ENCODE data around the gene SERPINB6. TPM values are rescaled to one million over a fixed set of nuclear protein-coding genes. Genes with fewer than 3 reads are reported as not detected.
A peak's percentile ranks its signal among the peaks of the same experiment; 100 is the strongest.

SERPINB6 gene
- total and polyA plus RNA-seq, 9 of the 15 experiments (the other 6 are each of a cell fraction or from before 2014, with no cell fraction given), result 86.6 to 211 (median 143) TPM

GRCh38 chr6:2938632-2939083 is 32.7 kb downstream of the SERPINB6 start:
- POLR2A ChIA-PET, result no interaction called here
- H3K4me3 ChIP-seq, result no peak overlapping the region
- in situ Hi-C loops (cut with MboI), result no loop called here
- no peak for TF ChIP-seq NFXL1 (CRISPR knock-in tag; IDR thresholded peaks at IDR 0.05)
- TF ChIP-seq MGA (IDR thresholded peaks at IDR 0.05), result peak; percentile 78
- TF ChIP-seq, protein P1, sequence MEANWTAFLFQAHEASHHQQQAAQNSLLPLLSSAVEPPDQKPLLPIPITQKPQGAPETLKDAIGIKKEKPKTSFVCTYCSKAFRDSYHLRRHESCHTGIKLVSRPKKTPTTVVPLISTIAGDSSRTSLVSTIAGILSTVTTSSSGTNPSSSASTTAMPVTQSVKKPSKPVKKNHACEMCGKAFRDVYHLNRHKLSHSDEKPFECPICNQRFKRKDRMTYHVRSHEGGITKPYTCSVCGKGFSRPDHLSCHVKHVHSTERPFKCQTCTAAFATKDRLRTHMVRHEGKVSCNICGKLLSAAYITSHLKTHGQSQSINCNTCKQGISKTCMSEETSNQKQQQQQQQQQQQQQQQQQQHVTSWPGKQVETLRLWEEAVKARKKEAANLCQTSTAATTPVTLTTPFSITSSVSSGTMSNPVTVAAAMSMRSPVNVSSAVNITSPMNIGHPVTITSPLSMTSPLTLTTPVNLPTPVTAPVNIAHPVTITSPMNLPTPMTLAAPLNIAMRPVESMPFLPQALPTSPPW (CRISPR knock-in tag; IDR thresholded peaks at IDR 0.05), result no peak
- TF ChIP-seq CSDE1 (IDR thresholded peaks at IDR 0.05), result no peak
- TF ChIP-seq ZNF592 (IDR thresholded peaks at IDR 0.05), result 0 out of 2 replicates have a peak, but pooled peaks have one; percentile 5

More at GRCh38 chr6:2938632-2939083, 32.7 kb downstream of the SERPINB6 start:
- no peaks in the 10 kb centered on the region for H3K79me2 ChIP-seq (ENCODE audit: control insufficient read depth, insufficient read depth, low read length)
- CTCF ChIA-PET (ENCODE audit: low intra/inter-chr PET ratio), result no interaction called here
- intact Hi-C loops (cut with micrococcal nuclease), result no loop called here
- H3K27ac ChIP-seq (ENCODE audit: extremely low read depth, low read depth, low read length), result no peak overlapping the region
- no peak; the same call in 2 of the 3 replicates for ATAC-seq
- peak in 2 of 4 experiments; percentile 11 to 41 for DNase-seq (ENCODE audit: extremely low read depth in 1 of 4, low spot score in 3 of 4)
- no peak overlapping the region for H2AFZ ChIP-seq (ENCODE audit: low read depth, low read length)
- FAIRE-seq, result no peak
- H3K9me3 ChIP-seq (replicated peaks; ENCODE audit: control insufficient read depth, insufficient read depth, low read depth, low read length), result 0 out of 2 replicates have a peak, but pooled peaks cover 2% of the 10 kb centered on the region
- WGBS (ENCODE audit: insufficient coverage, low coverage, missing lambda C conversion rate), result 56% methylated on average over 9 of the region's 9 CpGs
- H3K4me2 ChIP-seq (ENCODE audit: insufficient read depth, low read length), result no peak overlapping the region
- no peak overlapping the region for H3K9ac ChIP-seq (ENCODE audit: insufficient read depth in 1 of 2, low read depth in 2 of 2, low read length in 2 of 2)
- peaks cover 20 to 23% of the 10 kb centered on the region in 2 experiments; a peak in 4 of 5 replicates for H3K4me1 ChIP-seq (replicated peaks in 1 of 2; ENCODE audit: control insufficient read depth in 2 of 2, insufficient read depth in 2 of 2, low read length in 2 of 2)
- no peaks in the 10 kb centered on the region for H3K27me3 ChIP-seq (ENCODE audit: control insufficient read depth in 2 of 2, insufficient read depth in 2 of 2, low read length in 2 of 2)
- no peaks in the 10 kb centered on the region for H4K20me1 ChIP-seq (replicated peaks; ENCODE audit: control insufficient read depth, insufficient read depth, low read length)
- BruUV-seq (replicated peaks), result no TSS peak
- no peaks in the 10 kb centered on the region for H3K9me1 ChIP-seq (ENCODE audit: control insufficient read depth, insufficient read depth, low read length)
- H3K36me3 ChIP-seq (ENCODE audit: control insufficient read depth, insufficient read depth, low read length), result no peaks in the 10 kb centered on the region

Measured in K562 (cell line).